ENCODE results near the gene CEP112.

- TF ChIP-seq EZH2 (IDR thresholded peaks at IDR 0.05) (no peak), CTCF (IDR thresholded peaks at IDR 0.05) (no peak), EZH2phosphoT487 (IDR thresholded peaks at IDR 0.05) (no peak)
Measured at GRCh38 chr17:65807361-65807760, 384.6 kb downstream of the CEP112 start.

All from neural progenitor cell (in vitro differentiated cells).